Suprapubic skin (tissue), 3 donors: Measurements from ENCODE around the gene VWF.

ENCODE experiments used
- EP300 ChIP-seq: sonication (generic); formaldehyde crosslinking; IDR thresholded peaks from one replicate; pipeline ENCODE4 v1.6.1; 2017; ENCODE audit warnings: antibody characterized with exemption
- POLR2A ChIP-seq, 2 donors: fragments of 450-650 bp; IDR thresholded peaks; one replicate each; pipeline ENCODE4 v1.6.1; 2017; ENCODE audit warnings: antibody characterized with exemption in 2 of 2, mild to moderate bottlenecking in 2 of 2, moderate library complexity in 2 of 2
- TF ChIP-seq, protein P1 (sequence below), 2 donors: fragments of 200-600 bp in 1 of 2; fragments of 450-650 bp in 1 of 2; sonication (generic) in 1 of 2; IDR thresholded peaks; one replicate each; pipeline ENCODE4 v1.5.1; 2016 to 2019; ENCODE audit warnings: antibody characterized with exemption in 2 of 2, mild to moderate bottlenecking in 1 of 2, moderate library complexity in 1 of 2

DNA sequence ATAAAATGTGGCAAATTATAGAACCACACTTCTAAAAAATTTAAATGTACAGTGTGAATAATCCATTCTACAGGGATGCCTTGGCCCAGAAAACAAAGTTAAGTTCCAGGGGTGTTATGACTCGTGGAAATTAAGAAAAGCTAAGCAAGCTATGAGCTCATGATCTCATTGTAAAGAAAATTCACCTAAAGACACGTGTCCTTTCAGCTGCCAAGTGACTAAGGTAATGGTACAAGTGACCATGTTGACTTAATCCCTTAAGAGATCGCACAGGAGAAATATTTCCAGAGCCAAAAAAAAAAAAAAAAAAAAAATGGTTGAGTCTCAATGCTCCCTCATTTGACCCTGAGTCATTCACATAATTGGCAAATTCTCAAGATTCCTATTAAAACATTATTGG lies 128.0 kb downstream of the VWF start:
- TF ChIP-seq, protein P1, sequence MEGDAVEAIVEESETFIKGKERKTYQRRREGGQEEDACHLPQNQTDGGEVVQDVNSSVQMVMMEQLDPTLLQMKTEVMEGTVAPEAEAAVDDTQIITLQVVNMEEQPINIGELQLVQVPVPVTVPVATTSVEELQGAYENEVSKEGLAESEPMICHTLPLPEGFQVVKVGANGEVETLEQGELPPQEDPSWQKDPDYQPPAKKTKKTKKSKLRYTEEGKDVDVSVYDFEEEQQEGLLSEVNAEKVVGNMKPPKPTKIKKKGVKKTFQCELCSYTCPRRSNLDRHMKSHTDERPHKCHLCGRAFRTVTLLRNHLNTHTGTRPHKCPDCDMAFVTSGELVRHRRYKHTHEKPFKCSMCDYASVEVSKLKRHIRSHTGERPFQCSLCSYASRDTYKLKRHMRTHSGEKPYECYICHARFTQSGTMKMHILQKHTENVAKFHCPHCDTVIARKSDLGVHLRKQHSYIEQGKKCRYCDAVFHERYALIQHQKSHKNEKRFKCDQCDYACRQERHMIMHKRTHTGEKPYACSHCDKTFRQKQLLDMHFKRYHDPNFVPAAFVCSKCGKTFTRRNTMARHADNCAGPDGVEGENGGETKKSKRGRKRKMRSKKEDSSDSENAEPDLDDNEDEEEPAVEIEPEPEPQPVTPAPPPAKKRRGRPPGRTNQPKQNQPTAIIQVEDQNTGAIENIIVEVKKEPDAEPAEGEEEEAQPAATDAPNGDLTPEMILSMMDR (IDR thresholded peaks at IDR 0.05): no peak
- no peak for TF ChIP-seq POLR2A (IDR thresholded peaks at IDR 0.05)
- no peak for TF ChIP-seq EP300
